NCI-H128 (cell line): ENCODE data around the gene ZBTB47.

Experiments
- DNase-seq: peaks from one replicate; lab custom pipeline; 2025; ENCODE audit not compliant: unreplicated experiment; lab: John Stamatoyannopoulos, UW

ZBTB47 gene

DNA sequence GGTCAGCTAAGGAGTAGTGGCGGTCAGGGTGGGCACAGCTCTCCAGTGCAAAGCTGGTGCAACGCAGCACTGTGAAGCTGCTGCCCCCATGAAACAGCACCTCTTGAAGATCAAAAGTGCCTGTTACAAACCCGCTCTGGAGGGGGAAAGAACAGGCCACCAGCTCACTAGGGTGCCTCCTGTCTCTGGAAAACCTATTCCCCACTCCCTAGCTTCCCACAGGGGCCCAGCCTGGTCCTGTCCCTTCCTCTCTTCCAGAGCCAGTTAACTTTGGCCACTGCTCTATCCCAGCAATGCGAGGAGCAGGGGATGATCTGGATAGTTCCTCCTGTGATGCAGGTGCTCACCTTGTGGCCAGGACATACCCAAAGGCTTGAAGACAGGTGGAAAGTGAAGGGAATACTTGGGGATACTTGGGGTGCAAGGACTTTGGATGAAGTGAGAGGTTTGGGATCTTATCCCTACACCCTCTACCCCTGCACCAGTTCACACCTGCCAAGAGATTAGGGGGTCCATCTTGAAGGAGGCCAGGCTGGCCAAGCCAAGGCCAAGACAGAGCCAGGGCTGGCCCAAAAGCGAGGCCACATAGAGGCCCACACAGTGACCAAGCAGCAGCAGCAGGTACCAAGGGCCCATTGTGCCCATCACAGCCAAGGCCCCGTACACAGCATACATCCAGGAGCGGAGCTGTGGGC lies 44.9 kb downstream of the ZBTB47 start:
- DNase-seq = no peak

DNA sequence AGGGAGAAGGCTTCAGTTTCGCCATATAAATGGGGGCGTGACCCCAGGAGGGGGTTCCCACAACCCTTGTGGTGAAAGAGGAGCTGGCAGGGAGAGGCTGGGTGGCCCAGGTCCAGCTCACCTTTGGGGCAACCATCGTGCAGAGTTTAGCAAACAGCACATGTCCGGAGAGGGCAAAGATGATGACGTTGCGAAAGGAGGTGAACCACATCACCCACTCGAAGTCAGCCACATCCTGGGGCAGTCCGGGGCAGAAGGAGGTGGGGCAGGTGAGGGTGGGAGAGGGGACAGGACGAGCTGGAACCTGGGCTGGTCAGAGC lies 45.4 kb downstream of the ZBTB47 start:
- no peak for DNase-seq

DNA sequence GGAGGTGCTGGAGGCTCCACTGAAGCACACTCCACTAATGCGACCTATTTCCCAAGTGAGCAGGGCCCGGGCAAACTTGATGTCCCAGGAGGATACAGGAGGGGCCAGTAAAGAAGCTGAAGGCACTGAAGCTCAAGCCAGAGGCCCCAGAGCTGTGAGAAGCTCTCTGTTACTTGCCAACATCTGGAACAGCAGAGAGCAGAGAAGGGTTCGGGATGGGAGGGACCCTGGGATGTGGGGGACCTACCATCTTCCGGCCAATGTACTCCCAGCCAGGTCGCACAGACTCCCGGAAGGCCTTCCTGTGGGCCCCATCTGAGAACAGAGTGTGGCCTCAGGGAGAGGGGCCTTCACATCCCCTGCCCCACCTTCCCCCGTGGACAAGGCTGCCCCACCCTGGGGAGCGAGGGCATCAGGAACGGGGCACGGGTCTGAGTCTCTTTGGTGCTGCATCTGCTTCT lies 46.0 kb downstream of the ZBTB47 start:
- DNase-seq = no peak

DNA sequence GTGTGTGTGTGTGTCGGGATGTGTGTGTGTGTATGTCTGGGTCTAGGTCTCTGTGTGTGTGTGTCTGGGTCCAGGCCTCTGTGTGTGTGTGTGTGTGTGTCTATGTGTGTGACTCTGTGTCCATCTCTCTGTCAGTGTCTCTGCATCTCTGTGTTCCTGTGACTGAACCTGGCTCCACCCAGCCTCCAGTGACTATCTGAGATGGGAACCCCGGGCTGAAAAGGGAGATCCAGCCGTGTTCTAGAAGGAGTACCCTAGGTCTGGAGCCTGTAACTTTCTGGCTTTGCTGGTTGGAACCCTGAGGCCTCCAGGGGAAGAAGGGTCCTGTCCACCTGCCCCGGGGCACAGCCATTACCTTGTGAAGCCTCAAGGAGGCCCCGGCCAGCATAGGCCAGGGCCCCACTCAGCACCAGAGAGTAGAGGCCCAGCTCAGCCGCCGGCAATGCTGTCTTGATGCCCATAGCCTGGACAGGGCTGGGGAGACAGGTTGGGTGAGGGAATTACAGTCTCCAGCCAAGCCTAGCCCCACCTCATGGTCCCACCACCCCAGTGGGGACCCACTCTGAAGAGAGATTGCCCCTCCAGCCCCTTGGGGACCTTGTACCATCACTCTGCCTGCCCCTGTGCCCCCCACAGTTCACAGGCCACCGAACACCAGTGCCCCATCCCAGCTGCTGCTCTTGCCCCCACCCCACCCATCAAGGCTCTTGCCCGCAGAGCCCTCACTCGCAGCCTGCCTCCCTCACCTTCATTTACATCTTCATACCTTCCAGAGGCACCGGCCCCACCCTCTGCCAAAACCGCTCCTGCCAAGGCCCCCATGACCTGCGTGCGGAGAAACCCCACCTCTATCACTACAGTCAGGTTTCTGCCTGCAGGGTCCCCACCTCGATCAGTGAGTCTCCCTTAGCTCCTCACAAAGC lies 47.1 kb downstream of the ZBTB47 start:
- no peak for DNase-seq

DNA sequence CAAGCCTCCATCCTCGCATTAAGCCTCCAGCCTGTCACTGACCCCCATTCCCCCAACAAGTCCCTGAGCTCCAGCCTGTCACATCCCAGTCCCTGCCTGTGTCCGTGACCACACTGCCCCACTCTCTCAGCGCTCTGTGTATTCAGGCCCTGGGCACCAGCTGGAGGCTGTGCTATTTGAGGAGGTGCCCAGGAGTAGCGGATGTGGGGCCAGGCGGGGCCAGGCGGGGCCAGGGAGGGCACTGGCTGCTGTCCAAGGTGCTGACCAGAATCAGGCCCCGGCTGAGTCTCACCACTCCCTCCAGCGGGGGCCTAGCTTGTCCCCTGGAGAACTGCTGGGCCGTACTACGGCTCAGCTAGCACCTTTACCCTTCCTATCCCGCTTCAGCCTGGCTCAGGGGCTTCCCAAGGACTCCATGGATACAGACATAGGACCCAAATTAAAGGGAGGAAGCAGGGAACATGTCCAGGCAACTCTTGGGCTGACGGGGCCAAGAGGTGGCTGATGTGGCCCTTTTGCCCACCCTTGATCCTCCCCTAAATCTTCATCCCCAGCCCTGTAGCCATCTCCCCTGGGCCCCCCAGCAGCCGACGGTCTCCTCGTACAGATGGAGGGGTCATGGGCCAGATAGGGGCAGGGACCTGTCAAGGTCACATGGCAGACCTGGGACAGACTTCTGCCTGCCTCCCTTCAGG lies 48.0 kb downstream of the ZBTB47 start:
- no peak for DNase-seq

DNA sequence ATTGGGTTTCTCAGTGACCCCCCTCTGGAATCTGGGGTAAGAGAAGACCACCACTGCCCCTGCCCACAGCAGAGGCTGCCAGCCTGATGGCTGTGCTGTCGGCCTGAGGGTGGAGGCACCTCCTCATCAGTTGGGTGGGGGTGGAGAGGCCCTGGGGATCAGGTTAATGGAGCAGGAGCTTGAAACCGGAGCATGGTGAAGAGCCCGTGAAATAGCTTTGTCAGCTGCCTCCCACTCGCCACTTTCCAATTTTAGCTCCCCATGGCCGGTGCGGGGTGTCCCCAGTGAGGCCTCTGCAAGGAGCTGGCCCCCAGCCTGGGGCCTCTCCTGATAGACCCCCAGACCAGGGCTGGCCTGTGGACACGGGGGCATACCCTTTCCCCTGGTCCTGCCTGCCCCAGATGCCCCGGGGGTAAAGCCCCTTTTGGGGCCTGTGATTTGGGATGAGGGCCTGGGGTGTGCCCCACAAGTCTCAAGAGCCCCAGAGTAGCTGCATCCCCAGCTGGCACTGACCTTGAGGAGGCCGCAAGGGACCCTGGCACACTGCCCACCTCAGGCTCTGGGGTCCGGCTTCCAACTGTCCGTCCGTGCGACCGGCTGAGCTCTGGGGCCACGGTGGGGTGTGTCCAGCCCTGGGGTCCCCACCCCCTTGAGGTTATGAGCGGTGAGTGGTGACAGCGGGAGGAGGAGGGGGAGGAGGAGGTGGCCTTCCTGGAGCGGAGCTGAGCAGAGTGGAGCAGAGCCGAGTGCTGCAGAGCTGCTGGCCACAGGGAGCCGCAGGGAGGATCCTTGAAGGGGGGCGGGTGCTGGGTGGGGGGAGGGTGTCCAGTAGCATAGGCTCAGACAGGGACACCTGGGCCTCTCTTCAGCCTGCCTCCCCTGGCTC lies 48.8 kb downstream of the ZBTB47 start, which contains the start of gene HHATL:
Gene HHATL, minus strand, starts transcription at position 733 of the 886 bp plus-strand sequence. CDS start 1,972 bp downstream, outside the sequence.
- no peak for DNase-seq

DNA sequence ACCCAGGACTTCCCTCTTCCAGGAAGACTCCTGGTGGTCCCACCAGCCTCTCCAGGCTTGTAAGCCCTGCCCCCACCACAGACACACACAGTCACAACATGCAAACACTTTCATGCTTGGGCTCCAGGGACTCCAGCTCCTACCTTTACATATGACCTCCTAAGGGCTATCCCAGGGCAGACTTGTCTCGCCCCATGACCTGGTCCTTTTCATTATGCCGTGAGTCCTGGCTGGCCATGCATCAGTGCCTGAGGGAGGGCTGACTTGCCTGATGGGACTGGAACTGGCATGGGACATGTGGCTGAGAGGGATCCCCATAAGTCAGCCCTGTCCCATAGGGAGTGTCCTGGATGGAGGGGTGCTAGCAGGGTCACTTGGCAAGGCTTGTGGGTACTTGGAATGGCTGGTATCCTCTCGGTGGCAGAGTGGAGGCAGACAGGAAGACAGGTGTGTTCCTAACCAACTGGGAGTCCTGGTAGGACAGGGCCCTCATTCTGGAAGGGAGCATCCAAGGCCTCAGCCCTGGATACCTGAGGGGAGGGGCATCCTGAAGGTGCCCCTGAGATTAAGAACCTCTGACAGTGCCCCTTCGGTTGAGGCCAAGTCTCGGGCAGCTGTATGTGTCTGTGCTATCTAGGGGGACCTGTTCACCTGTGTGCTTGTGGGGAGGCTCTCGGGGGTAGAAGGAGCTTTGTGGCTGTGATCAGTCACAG lies 49.6 kb downstream of the ZBTB47 start:
- no peak for DNase-seq

DNA sequence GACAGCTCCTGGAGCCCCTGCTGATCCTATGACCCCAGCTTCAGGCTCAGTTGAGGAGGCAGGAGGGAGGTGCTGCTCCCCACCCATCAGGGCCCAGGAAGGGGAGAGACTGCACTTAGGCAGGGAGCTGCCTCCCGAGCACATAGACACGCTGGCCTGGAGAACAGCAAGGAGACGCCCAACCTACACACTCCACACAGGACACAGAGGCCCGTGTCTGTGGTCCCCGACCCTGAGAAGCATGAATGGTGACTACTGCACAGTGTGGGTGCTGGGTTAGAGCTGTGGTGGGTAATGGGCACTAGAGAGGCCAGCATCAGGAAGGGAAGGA lies 50.2 kb downstream of the ZBTB47 start:
- no peak for DNase-seq

DNA sequence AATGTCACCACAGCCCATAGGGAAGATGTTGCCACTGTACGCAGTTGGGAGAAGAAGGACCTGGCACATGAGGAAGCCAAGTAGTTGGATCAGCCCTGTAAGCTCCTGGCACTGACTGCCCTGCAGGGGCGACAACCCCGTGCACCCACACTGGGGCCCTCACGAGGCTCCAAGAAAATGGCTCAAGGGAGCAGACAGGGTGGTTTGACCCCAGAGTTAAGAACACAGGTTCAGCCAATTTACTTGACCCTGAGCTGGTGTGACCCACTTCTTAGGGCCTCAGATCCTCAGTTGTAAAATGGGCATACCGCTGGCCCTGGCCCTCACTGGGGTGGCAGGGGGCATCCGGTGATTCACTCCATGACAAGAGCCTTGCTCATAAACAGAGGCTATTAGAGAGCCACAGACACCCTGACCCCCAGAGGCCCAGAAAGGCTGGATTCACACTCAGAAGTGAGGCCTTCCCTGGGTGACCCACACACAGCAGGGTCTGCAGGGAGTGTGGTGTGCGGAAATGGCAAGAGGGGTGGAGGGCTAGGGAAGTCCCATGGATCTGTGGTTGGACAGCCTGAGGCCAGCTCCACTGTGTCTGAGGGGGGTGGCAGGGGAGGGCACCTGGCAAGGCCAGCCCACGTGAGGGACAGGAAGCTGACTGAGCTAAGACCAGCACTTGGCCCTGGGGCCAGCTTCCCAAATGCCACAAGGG lies 50.8 kb downstream of the ZBTB47 start:
- no peak for DNase-seq

DNA sequence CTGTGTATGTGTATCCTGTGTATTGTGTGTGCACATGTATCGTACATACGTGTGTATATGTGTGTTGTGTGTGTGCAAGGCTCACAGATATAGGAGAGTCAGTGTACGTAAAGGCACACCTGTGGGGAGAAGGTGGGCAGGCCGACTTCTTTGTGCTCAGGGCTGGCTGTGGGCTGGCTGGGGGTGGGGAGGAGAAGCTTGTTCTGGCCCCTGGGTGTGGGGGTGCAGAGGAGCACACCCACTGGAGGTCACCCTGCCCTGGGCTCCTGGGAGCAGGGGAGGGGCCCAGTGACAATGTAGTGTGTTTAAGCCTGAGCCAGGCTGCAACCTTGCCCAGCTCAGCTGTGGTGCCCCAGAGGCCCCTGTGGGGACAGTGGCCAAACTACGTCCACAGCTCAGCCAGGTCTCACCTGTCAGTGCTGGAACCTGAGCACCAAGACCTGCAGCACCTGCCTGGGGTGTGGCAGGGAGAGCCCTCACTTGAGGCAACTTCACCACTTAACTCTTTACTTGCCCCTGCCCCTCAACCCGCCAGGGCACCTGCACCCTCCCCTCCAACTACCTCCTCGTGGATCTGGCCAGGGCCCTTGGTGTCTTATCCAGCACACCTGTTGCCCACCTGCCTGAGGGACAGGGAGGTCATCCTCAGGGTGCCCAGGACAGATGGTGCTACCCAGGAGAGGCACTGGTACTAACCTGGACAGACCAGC lies 51.7 kb downstream of the ZBTB47 start:
- no peak for DNase-seq

DNA sequence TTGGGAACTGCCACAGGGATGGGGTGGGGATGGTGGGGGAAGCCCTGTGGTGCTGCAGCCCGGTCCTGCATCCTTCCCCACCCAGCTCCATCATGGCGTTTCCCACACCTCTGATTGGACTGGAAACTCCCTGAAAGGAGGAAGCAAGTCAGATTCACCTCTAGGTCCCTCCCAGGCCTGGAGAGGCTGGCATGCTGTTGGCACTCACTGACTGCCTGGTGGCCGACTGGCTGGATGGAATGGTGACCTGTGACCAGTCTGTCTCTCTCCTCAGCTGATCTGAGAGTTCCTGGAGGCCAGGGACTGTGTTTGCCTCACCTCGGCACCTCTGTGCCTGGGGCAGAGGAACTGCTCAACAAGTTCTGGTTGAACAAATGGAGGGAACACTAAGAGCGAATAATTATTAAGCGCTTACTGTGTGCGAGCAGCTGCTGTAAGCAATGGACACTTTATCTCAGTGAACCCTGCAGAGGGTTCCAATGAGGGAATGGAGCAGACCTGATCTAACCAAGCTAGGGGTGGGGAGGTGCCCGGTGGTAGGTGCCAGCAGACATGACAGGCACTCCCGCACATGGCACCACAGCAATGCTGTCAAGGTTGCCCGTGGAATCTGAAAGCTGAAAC lies 52.6 kb downstream of the ZBTB47 start:
- DNase-seq = no peak

DNA sequence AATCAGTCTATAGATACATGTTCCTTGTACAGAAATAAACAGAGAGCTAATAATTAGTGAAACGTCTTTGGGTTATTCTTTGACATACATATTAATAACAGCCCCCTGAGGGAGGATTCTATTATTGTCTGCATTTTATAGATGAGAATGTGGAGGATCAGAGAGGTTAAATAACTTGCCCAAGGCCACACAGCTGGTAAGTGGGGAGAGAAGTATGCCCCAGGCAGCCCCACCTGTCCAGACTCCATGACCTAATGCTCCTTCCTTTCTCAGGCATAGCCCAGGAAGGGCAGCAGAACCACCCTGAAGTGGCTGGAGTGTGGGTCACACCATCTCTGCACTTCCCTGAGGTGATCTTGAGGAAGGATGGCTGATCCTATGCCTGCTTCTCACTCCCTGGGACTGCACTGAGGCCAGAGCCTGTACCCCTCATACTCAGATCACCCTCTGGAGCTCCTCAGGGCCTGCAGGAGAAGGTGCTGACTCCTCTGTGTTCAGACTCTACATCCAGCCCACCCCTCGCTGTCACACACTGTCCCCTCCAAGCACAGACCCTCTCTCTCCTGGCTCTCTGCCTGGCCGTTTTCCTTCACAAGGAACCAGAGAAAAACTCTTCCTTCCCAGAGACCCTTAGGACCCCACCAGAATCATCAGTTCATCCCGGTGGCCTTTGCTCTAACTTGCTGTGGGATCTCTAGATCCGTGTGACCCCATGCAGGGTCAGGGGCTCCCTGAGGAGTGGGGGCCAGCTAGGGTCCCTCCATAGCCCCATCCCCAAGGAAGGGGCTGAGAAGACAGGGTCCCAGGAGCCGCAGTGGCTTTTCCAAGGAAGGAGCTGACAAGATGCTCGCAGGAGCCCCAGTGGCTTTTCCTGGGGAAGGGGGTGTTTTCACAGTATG lies 53.5 kb downstream of the ZBTB47 start:
- DNase-seq = no peak

DNA sequence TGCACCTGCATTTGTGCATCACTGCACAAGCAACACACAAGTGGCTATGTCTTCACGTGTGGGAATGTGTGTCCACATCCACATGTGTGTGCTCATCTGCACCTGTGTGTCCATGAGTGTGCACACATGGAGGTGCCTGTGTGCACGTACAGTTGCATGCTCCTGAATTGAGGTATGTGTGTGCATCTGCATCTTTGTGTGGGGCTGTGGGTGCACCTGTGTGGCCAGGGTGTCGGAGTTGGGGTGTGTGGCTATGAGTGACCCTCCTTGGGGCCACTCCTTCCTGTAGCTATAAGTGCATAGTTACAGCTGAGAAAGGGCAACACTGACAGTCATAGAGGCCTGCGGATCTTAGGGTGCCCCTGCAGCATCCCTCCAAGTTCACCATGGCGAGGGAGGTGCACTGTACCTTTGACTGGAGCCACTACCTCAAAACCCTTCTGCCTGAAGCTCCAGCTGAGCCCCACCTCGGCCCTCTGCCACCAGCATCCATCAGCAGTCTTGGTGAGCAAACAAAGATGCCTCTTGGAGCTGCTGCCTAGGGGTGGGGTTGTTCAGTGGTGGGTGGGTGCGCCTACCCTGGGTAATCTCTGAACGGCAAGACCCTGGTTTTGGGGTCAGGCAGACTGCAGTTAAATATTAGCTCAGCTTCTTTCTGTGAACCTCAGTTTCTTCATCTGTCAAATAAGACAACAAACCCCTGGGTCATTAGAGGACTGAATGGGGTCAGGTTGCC lies 54.3 kb downstream of the ZBTB47 start:
- DNase-seq = no peak

DNA sequence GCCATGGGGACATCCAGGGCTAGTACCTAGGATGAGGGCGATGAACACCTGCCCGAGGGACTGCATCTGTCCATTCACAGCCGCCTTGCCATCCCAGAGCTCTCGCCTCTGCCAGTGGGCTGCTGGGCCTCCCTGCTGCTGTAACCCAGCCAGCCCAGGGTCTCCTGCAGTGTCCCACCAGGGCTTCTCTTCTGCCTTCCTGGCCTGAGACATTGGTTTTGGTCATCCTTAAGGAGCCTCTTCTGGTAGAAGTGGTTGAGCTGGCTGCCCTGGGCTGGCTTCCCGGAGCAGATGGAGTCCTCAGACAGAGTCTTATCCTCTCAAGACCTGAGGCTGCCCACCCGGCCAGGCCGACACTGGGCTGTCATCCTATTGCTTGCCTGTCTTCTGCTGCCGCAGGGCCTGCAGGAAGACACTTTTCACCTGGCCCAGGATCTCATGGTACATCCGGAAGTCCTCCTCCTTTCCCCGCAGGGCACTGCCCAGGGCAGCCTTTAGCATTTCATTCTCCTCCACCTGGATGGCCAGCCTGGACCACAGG lies 55.2 kb downstream of the ZBTB47 start:
- no peak for DNase-seq

DNA sequence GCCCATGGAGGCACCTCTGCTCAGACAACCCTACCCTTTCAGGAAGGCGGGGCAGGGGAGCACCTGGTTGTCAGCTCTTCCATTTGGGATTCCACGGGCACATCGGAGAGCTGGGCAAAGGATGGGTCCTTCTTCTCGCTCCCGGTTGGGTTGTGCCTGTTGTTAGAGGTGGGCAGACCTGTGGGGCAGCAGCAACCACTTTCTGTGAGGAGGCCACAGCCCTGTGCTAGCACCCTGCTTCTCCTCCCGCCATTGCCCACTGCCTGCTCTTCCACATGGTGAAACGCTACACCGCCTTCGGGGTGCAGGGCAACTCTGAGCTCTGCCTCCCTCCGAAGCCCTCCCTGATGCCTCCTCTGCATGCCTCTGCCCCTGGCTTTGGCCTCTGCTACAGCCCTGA lies 56.1 kb downstream of the ZBTB47 start:
- no peak for DNase-seq

DNA sequence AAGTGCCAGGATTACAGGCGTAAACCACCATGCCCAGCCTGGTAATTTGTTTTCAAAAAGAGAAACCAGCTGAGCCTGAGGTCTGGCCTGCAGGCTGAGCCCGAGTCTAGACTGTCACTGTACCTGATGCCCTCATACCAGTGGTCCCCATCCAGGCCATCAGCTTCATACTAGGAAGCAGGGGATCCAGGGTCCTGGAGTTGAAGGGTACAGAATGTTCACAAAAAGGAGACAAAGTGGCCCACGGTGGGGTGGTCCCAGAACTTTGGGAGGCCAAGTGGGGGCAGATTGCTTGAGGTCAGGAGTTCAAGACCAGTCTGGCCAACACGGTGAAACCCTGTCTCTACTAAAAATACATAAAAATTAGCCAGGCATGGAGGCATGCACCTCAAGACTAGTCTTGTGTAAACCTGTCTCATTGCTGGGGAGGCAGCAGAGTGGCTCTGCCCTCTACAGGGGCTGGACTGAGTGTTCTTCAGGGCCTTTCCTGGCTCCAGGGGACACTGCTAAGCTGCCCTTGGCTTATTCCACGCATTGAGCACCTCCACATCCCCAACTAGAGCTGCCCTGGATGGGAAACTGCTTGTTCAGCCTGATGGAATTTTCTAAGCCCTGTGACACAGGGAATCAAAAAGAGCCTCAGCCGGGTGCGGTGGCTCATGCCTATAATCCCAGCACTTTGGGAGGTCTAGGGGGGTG lies 57.0 kb downstream of the ZBTB47 start:
- no peak for DNase-seq
